K562 (cell line): Measurements from ENCODE around the gene COLEC12. TPM values are rescaled to one million over a fixed set of nuclear protein-coding genes. Genes with fewer than 3 reads are reported as not detected.

Source experiments
- ATAC-seq: fragments of 200-7000 bp; cut with Tn5 transposase; 3 replicates; pipeline ENCODE4 v1.9.1; 2020; ENCODE audit warnings: moderate library complexity
- BruUV-seq: library from RNA; stranded (reverse); fragments of 400-500 nt; replicated peaks from 2 replicates; lab custom pipeline; 2021; lab: Mats Ljungman, UMichigan
- CTCF ChIA-PET: fragments of 300-600 bp; formaldehyde crosslinking; extraction: SDS; loops from one replicate; lab custom pipeline; 2021; ENCODE audit warnings: low intra/inter-chr PET ratio; lab: Yijun Ruan, JAX
- POLR2A ChIA-PET: fragments of 300-600, 350-650 bp; sonication (Branson Sonifier 250); formaldehyde crosslinking; extraction: SDS; loops from one replicate; lab custom pipeline; 2021; ENCODE audit warnings: antibody characterized with exemption, inconsistent platforms; lab: Yijun Ruan, JAX
- DNase-seq, 4 experiments: peaks; one replicate each; pipeline versions ENCODE4 v3.0.0 to v3.0.0-alpha.2; 2011 to 2018; ENCODE audit warnings: low spot score in 3 of 4, mixed read lengths in 3 of 4; ENCODE audit errors: extremely low read depth in 1 of 4
- FAIRE-seq: peaks from 2 replicates; lab custom pipeline; 2011; peaks lifted over from hg19 to GRCh38; lab: Jason Lieb, UNC
- H2AFZ ChIP-seq: 2 replicates; pipeline ENCODE4 v1.6.0; 2011; ENCODE audit warnings: low read depth, low read length, control low read depth, inconsistent platforms
- H3K27ac ChIP-seq: fragments of 200-600 bp; 3 replicates; pipeline ENCODE4 v1.8.0; 2011; ENCODE audit warnings: low read depth, mild to moderate bottlenecking, control low read depth, inconsistent platforms, low read length, moderate library complexity, mixed read lengths; ENCODE audit errors: extremely low read depth
- H3K27me3 ChIP-seq, 2 experiments: fragments of 300-600 bp in 1 of 2; 2 replicates in 1 of 2; 3 replicates in 1 of 2; pipeline versions ENCODE4 v1.6.0 to v1.8.0; 2011; ENCODE audit warnings: inconsistent platforms in 2 of 2, low read length in 2 of 2, mild to moderate bottlenecking in 1 of 2, mixed read lengths in 1 of 2, moderate library complexity in 1 of 2; ENCODE audit not compliant: control insufficient read depth in 2 of 2, insufficient read depth in 2 of 2
- H3K36me3 ChIP-seq: fragments of 300-600 bp; 3 replicates; pipeline ENCODE4 v1.8.0; 2011; ENCODE audit warnings: mild to moderate bottlenecking, low read length, inconsistent platforms; ENCODE audit not compliant: control insufficient read depth, insufficient read depth
- H3K4me1 ChIP-seq, 2 experiments: fragments of 200-600 bp in 1 of 2; replicated peaks in 1 of 2; 2 replicates in 1 of 2; 3 replicates in 1 of 2; pipeline versions ENCODE4 v1.5.1 to v1.8.0; 2011; ENCODE audit warnings: inconsistent platforms in 2 of 2, low read length in 2 of 2, mild to moderate bottlenecking in 1 of 2, mixed read lengths in 1 of 2, moderate library complexity in 1 of 2; ENCODE audit not compliant: control insufficient read depth in 2 of 2, insufficient read depth in 2 of 2
- H3K4me2 ChIP-seq: 2 replicates; pipeline ENCODE4 v1.6.1; 2011; ENCODE audit warnings: low read length, control low read depth, inconsistent platforms, mixed read lengths; ENCODE audit not compliant: insufficient read depth
- H3K4me3 ChIP-seq: fragments of 200-600 bp; sonication (generic), shearing (Covaris generic); 2 replicates; pipeline ENCODE4 v1.5.1; 2016; ENCODE audit warnings: control low read depth, inconsistent platforms
- H3K79me2 ChIP-seq: fragments of 200-600 bp; 3 replicates; pipeline ENCODE4 v1.8.0; 2011; ENCODE audit warnings: low read length, inconsistent platforms; ENCODE audit not compliant: control insufficient read depth, insufficient read depth
- H3K9ac ChIP-seq, 2 experiments: 2 replicates each; pipeline versions ENCODE4 v1.6.0 to v1.6.1; 2011; ENCODE audit warnings: low read depth in 2 of 2, low read length in 2 of 2, control low read depth in 1 of 2, inconsistent platforms in 1 of 2, mild to moderate bottlenecking in 1 of 2, mixed read lengths in 1 of 2; ENCODE audit not compliant: insufficient read depth in 1 of 2
- H3K9me1 ChIP-seq: one replicate; pipeline ENCODE4 v1.6.0; 2011; ENCODE audit warnings: inconsistent platforms, mild to moderate bottlenecking, low read length, moderate library complexity; ENCODE audit not compliant: control insufficient read depth, insufficient read depth
- H3K9me3 ChIP-seq: replicated peaks from 2 replicates; pipeline ENCODE4 v1.5.1; 2011; ENCODE audit warnings: low read depth, low read length, inconsistent platforms; ENCODE audit not compliant: control insufficient read depth, insufficient read depth
- H4K20me1 ChIP-seq: replicated peaks from 2 replicates; pipeline ENCODE4 v1.6.1; 2011; ENCODE audit warnings: low read length, inconsistent platforms, mixed read lengths; ENCODE audit not compliant: control insufficient read depth, insufficient read depth
- CTCF ChIP-seq, 3 experiments: IDR thresholded peaks in 2 of 3; conservative IDR thresholded peaks in 1 of 3; 2 replicates each; pipeline ENCODE4 v1.5.1; 2011 to 2012; ENCODE audit warnings: low read length in 3 of 3, mild to moderate bottlenecking in 3 of 3, control low read depth in 2 of 3, improper control_type of control experiment in 1 of 3, inconsistent platforms in 1 of 3, low read depth in 1 of 3, mixed read lengths in 1 of 3, moderate library complexity in 1 of 3; ENCODE audit not compliant: insufficient read depth in 2 of 3
- IRF2 ChIP-seq: sonication (generic); formaldehyde crosslinking; IDR thresholded peaks from 2 replicates; pipeline ENCODE4 v1.8.1; 2022; ENCODE audit warnings: mild to moderate bottlenecking, missing genetic modification reagents
- RAD21 ChIP-seq, 2 experiments: fragments of 250-450 bp in 1 of 2; fragments of 450-650 bp in 1 of 2; sonication (Bioruptor Pico) in 1 of 2; formaldehyde crosslinking in 1 of 2; IDR thresholded peaks in 1 of 2; conservative IDR thresholded peaks in 1 of 2; 2 replicates each; pipeline versions ENCODE4 v1.4.0 to v1.8.0; 2020 to 2022; ENCODE audit warnings: mild to moderate bottlenecking in 2 of 2, moderate library complexity in 1 of 2
- WGBS: fragments of 100-300 bp; shearing (Covaris generic); methylation state at CpG from one replicate; pipeline ENCODE4 v1.1.6; 2016; ENCODE audit warnings: low coverage, mixed read lengths; ENCODE audit not compliant: insufficient coverage; ENCODE audit errors: missing lambda C conversion rate; 5-methylcytosine and 5-hydroxymethylcytosine counted together
- in situ Hi-C: fragments of 300-500 bp; cut with MboI; formaldehyde crosslinking; loops from 4 replicates; pipeline ENCODE4 v1.15.0; 2018; ENCODE audit warnings: inconsistent platforms, mixed read lengths
- intact Hi-C: fragments of 100-400 bp; cut with micrococcal nuclease; formaldehyde crosslinking; loops from 2 replicates; pipeline ENCODE4 v1.14.2; 2022
- polyA plus RNA-seq, 8 experiments: library from polyadenylated mRNA; depleted of rRNA in 4 of 8; stranded (reverse) in 5 of 8; unstranded in 3 of 8; fragments of >200 nt; fragmentation: Nextera tagmentation in 2 of 8; fragmentation: Illumina TruSeq in 1 of 8; extraction: Ambion mirVana in 2 of 8; extraction: Trizol in 1 of 8; gene quantifications; 2 replicates each; pipeline versions ENCODE4 v1.2.1 to v1.2.3, GENCODE V29; 2011 to 2014; ENCODE audit warnings: inconsistent platforms in 1 of 8, missing spikeins in 1 of 8
- total RNA-seq, 7 experiments: library from RNA; depleted of rRNA in 6 of 7; stranded (reverse); fragments of >200 nt in 6 of 7; fragmentation: Illumina TruSeq in 2 of 7; extraction: Trizol in 2 of 7; gene quantifications; 2 replicates each; pipeline versions ENCODE4 v1.2.1 to v1.2.3, GENCODE V29; 2011 to 2021; ENCODE audit warnings: low replicate concordance in 1 of 7

Gene COLEC12
- total and polyA plus RNA-seq, 9 of the 15 experiments (the other 6 are each of a cell fraction or from before 2014, with no cell fraction given): 0.04 TPM; not detected in 8

DNA sequence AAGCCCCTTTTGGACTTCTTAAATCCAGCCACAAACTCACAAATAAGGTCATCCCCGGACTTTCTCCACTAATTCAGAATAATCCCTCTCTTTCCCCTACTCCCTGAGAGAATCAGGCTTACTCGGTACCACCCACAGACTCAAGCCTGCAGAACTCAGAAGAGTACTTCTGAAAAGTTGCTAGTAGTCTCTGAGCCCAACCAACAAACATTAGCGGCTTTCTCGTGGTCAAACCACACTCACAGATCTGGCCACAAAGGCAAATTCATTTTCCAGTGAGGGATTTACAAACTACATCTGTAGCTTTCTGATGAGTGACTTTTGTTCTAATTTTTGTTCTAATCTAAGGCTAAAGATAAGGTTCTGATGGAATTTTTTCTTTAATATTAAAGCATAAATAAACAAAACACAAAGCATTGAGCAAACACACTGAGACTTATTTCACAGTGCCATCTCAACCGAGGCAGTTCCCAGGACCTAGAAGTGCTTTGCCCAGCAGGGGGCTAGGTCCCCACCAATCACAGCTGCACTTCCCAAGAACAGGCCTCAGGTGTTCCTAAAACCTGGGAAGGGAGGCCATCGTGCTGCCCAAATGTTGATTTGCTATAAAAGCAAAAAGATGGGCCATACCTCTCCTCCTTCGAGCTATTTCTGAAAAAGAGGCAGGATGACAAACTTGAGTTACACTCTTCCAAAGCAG is 110.7 kb downstream of the COLEC12 start:
- Histone ChIP-seq H3K4me2 (no peak overlapping the region), H3K79me2 (no peaks in the 10 kb centered on the region), H3K27me3 (peaks cover 34 to 45% of the 10 kb centered on the region in 2 experiments), H3K9me3 (no peaks in the 10 kb centered on the region), H3K36me3 (no peaks in the 10 kb centered on the region), H3K4me1 (no peaks in the 10 kb centered on the region), H3K27ac (no peak overlapping the region), H3K9ac (no peak overlapping the region), H4K20me1 (no peaks in the 10 kb centered on the region), H3K9me1 (no peaks in the 10 kb centered on the region), H2AFZ (no peak overlapping the region), H3K4me3 (no peak overlapping the region)
- FAIRE-seq (no peak), DNase-seq (peak in 1 of 4 experiments; percentile 12), ATAC-seq (peak; percentile 47; the same call in 1 of the 3 replicates)
- intact Hi-C loops: no loop called here
- ChIA-PET CTCF (no interaction called here), POLR2A (no interaction called here)
- no TSS peak for BruUV-seq
- in situ Hi-C loops: no loop called here
- TF ChIP-seq IRF2 (no peak), RAD21 (CRISPR knock-in tag; conservative IDR thresholded peaks at IDR 0.05 in 1 of 2, IDR thresholded peaks at IDR 0.05 in 1 of 2) (0 out of 4 replicates have a peak, but pooled peaks of 1 of the 2 experiments have one; percentile 14), CTCF (IDR thresholded peaks at IDR 0.05 in 2 of 3, conservative IDR thresholded peaks at IDR 0.05 in 1 of 3; ENCODE audit: insufficient read depth in 2 of 3, low read depth in 1 of 3, low read length in 3 of 3) (peak in 1 of 3 experiments; percentile 30; a peak in 1 of 6 replicates)
- 1% methylated on average over 7 of the region's 7 CpGs for WGBS
